G401.6 (cell line): ENCODE results near the gene SRCIN1.

Source experiments
- FAIRE-seq: peaks from 2 replicates; lab custom pipeline; 2012; peaks lifted over from hg19 to GRCh38; lab: Jason Lieb, UNC

SRCIN1 gene

DNA sequence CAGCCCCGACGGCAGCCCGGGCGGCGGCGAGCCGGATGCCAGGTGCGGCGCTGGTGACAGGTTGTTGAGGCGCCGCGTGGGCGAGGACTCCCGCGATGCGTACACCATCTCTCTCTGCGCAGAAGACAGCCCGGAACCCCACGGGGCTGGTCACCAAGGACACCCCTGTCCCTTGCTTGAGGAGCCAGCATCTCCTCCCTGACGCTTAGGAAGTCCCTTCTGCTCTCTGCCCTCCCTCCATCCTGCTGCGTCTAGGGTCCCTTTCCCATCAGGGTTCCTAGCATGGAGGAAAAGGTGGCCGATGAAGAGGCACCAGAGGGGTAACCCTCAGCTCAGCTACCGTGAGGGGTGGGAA is 43.6 kb downstream of the SRCIN1 start:
- no peak for FAIRE-seq

DNA sequence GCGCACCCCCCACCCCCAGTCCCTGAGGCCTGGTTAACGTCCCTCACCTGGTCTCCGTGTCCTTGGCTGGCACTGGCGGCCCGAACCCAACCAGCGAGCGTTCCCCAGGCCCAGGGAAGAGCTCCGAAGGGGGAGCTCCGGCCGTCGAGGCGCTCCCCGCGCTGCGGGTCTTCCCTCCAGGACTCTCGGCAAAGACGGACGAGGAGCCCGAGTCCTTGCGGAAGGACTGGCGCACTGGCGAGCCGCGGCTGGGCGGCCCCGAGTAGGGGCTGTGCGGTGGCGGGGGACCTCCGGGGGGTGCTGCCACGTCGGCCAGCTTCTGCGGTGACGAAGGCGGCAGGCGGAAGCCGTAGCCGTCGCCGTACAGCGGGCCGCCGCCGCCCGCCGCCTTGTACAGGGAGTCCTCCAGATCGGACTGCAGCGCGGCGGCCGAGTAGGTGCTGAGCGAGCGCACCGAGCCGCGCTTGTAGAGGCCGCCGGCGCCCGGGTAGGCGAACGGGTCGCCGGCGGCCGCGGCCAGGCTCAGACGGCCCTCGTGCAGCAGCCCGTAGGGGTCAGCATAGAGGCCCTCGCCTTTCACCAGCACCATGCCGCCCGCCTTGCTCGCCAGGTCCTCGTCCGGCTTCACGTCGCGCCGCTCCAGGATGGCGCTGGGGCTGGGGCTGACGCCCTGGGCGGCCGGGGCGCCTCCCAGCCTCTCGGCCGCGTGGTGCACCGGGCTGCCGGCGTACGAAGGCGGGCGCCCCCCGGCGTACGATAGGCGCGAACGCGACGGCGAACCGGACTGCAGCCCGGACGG is 44.1 kb downstream of the SRCIN1 start:
- no peak for FAIRE-seq

DNA sequence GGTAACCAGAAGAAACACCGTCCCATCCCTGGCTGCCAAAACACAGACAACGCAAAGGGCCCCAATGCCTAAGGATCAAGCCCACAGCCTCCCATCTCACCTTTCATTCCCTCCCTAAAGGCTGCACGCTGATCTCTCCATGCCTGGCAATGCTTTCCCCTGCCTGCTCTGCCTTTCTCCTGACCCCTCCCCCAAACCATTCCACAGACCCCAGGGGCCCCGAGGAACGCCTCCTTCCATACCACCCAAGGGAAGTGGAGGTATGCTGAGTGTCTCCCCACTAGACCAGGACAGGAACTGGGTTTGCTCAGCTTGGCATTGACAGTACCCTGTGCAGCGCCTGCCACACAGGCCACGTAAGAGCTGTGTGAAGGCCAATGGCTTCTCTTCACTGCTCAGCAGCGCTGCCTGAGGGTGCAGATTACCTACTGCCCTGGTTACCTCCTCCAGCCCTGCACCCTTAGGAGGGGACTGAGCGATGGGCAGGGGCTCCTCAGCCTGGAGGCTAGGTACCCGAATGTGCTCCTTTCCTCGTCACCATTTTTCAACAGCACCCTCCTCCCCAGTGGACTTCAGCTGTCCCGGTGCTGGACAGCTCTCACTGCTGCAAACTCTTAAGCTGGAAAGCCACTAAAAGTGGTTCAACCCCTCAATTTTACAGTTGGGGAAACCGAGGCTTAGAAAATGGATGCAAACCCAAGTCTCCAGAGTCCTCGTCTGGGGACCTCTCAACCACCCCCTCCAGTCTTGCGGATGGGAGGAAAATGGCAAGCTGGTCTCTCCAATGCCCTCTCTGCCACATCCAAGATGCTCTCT is 45.0 kb downstream of the SRCIN1 start:
- no peak for FAIRE-seq

DNA sequence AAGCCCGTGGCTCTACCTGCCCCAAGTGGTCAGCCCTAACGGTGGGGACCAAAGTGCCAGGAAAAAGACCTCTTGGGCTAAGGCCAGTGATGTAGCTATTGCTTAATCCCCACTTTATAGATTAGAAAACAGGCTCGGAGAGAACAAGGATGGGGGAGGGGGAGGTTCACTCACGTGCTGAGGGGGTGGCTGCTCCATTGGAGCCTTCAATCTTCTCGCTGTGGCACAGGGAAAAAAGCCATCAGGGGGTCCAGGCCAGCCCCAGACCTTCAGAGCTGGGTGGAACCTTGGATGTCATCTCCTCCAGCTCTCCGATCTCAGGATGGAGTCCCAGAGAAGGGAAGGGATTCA is 45.9 kb downstream of the SRCIN1 start:
- FAIRE-seq: no peak

DNA sequence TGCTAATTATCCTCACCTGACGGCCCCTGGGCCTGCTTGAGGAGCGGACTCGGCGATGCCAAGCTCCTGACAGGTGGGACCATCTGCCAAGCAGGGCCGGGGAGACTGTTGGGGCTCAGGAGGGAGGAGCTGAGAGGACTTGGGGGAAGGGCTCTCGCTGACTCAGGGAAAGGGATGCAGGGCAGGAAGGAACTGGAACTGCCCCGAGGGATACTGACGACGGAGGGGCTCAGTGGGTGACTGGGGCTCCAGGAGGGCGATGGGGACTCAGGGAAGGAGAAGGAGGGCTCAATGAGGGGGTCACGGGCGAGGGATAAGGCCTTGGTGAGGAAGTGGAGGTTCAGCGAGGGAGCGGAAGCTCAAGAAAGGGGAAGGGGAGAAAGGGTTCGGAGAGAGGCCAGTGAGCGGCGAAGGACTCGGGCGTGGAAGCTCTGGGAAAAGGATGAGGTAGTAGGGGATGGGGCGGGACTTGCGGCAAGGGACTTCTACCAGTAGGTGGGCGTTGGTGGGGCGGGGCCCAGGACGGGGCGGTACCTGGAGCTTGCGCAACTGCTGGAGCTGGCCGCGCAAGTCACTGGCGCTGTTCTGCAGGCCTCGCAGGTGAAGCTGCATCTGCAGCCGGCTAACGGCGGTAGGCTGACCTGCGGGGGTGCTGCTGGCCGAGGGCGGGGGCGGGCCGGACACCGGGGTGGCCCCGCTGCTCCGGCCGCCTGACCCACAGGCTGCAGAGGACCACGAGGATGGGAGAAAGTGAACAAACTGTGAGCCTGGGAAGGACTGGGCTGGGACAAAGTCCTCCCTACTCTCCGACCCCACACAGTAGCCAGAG is 46.5 kb downstream of the SRCIN1 start:
- no peak for FAIRE-seq

DNA sequence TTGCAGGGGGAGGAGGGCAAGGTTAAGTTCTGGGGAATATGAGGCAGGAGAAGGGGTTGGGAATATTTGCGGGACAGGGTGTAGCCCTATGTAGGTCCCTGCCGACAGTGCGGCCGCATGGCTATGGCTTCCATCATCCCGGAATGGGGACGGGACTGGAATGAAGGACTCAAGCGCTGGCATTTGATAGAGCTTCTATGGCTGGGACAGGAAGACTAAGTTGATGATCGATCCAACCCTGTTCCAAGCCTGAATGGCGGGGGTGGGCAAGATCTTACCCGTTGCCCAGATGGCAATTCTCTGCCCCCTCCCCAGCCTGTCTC is 47.1 kb downstream of the SRCIN1 start:
- FAIRE-seq: no peak

DNA sequence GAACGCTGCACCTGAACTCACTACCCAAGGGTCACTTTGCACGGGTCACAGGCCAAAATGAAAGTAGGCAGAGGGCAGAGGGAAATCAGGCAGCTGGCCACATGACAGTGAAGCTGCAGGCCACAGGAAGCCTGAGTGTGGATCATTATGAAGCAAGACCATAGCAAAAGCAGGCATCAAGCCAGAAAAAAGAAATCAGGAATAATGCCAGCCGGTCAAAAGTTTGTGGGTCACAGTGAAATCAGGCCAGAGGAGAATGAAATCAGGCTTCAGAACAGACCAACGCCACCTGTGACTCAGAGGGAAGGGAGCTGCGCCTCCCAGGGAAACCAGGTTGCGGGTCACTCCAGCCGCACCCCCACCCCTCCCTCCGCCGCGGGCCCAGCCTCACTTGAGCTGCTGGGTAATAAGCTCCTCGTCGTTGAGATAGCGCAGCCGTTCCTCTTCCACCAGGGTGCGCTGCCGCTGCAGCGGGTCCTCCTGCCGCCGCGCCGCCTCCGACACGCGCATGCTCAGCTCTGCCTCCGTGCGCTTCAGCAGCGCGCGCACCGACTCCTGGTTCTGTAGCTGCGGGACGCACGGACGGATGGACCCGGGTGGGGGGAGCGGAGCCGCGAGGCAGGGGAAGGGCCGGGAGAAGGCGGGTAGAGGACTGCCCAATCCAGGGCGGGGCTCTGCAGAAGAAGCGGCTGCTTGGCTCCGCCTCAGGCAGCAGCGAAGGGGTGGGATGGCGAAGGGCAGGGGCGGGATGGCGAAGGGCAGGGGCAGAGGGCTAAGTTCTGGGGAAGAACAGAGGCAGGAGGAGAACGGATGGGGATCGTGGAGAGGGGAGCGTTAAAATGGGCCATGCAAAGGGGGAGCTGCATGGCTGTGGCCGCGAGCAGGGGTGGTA is 47.7 kb downstream of the SRCIN1 start:
- FAIRE-seq: no peak

DNA sequence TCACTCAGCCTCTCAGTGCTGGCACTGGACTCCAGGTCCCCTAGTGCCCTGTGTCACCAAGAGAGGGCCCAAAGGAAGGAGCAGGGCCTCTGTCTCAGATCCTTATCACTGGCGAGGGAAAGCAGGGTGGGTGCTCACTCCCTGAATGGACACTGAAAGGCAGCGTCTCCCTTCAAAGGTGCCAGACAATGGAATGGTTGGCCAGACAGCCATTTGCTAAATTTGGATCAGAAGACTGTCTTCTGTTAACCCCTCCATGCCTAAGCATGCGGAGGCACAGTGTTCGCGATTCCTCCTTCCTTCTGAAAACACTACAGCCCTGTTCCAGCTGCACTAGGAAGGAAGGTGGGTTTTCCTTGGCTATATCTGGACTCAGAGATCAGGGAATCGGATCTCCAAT is 48.4 kb downstream of the SRCIN1 start:
- FAIRE-seq: no peak

DNA sequence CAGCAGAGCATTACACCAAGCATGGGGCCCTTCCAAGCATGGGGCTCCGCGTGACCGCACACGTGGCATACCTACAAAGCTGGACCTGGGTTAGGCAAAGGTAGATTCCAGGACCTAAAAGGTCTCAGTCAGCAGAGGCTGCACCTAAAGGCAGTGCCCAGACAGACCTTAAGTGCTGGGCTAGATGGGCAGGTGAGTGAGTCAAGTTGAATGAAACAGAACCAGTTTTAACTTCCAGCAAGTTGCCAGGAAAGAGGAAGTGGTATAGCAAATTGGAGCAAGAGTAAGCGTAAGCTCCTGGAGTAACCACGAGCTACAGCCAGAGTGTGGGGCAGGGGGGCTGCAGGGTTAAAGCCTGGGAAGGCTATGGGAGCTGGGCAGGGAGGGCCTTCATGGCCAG is 49.5 kb downstream of the SRCIN1 start:
- FAIRE-seq: no peak

DNA sequence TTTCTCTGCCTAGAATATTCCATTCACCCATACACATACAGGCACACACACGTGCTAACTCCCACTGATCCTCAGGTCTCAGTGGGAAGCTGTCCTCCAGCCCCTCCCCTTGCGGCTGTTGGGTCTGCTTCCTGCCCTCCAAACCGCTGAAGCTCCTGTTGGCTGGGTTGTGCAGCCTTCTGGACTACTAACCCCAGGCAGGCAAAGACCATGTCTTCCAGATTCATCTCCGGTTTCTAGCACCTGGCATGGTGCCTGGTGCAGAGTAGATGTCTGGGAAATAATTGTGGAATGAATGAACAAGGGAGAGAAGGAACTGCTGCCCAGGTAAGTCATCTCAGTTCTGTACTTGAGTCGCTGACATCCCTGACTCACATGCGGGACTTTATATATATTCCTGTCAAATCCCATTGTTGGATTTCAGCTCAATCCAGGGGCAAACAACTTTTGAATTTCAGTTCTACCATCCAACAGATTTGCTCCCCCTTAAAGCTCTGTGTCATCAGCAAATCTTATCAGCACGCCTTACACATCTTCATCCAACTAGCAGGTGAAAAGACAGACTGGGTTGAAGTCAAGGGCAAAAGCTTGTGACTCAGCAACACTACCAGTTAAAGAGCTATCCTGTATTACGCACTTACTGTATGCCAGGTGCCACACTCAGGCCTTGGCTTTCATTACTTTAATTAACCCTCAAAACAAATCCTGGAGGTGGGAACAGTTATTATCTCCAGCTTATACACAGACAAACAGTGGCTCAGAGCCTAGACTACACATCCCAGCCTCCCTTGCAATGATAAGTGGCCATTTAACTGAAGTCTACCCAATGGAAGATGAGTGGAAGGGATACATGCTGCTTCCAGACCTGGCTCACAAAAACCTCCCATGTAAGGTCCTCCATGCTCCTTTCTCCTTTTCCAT is 51.1 kb downstream of the SRCIN1 start:
- FAIRE-seq: no peak

DNA sequence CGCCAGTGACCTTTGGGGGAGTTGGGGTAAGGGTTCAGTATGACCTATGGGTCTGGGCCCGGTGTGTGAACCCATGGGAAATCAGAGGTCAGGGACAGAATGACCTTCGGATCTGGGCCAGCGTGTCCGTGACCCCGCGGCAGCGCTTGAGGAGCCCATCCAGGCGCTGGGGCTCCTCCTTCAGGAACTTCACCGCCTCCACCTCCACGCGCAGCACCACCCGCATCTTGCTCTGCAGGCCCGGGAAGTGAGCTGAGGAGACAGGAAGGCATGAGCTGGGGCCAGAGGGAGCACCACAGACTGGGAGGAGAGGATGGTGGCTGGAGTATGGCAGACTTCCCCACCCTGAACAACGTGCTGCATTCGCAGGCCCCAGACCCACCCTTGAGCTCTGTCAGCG is 53.4 kb downstream of the SRCIN1 start:
- no peak for FAIRE-seq

DNA sequence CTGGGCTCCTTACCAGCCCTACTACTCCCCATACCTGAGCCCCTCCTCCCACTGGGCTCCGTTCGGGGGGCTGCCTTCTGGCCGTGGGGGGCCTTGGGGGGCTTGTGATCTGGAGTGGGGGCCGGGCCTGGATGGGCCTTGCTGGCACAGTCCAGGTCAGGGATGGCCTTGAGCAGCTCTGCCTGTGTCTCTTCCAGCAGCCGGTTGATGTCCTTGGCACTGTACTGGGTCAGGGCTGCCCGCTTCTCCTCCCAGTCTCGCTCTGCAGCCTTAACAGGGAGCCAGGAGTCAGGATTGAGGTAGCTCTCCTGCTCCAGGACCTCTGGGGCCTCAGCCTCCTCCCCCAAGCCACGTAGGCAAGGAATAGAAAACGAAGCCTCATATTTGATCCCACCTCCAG is 54.6 kb downstream of the SRCIN1 start:
- no peak for FAIRE-seq

DNA sequence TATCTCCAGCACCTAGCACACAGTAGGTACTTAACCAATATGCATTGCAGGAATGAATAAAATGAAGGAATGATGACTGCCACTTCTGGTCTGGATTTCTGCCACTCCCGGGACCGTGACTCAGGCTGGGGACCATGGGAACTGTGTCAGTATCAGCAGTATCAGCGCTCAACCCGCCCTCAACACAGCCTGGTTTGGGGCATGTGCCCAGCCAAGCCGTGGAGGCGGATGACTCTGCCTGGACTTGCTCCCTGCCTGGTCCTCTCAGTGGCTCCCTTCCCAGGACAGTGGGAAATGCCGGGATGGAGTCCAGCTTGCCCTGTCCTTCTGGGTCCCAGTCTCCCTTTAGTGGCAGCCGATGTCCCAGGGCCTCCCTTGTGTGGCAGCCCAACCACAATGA is 55.1 kb downstream of the SRCIN1 start:
- FAIRE-seq: no peak

DNA sequence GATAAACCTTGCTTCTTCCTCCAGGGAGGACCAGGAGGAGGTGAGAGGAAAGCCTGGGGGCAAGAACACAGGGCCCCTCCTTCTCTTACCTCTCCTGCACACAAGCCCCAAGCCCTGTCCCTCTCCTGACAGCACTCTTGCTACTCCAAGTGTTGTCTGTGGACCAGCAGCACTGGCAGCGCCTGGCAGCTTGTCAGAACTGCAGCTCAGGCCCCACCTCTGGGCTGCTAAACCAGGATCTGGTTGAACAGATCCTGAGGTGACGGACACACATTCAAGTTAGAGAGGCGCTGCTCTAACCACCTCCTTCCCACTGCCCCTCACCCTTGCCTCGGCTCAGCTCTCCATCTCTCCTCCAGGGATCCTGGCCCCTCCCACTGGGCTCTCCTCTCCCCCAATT is 56.5 kb downstream of the SRCIN1 start:
- no peak for FAIRE-seq

DNA sequence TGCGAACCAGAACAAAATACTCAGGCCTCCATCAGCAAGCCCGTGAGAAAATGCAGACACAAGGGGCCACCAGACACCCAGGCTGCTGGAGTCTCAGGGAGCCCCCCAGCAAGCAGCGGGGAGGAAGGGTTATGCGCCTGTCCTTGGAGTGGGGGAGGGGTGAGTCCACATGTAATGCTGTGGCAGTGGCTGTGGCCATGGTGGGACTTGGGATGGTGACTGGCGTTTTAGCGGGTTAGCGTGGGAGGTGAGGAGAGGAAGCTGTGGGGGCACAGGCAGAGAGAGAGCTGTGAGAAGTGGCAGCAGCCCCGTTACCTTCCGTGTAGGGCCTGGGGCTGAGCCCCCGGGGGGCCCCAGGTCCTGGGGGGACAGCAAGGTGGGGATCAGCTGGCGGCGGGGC is 58.3 kb downstream of the SRCIN1 start:
- FAIRE-seq: no peak

DNA sequence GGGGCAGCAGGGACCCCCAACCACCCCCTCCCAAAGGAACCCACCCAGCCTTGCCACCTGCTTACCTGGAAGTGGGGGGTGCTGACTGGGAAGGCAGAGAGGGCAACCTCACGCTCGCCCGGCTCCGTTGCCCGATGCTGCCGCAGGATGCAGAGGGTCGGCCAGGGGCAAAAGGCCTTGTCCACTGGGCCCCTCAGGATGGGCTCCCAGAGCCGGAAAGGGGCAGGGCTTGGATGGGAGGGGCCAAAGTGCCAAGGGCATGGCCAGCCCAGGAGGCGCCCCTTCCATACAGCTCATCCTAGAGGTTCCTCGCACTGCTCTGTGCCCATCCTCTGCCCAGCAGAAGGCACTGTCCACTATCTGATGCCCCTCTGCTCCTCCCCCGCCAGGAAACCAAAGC is 59.4 kb downstream of the SRCIN1 start:
- no peak for FAIRE-seq

DNA sequence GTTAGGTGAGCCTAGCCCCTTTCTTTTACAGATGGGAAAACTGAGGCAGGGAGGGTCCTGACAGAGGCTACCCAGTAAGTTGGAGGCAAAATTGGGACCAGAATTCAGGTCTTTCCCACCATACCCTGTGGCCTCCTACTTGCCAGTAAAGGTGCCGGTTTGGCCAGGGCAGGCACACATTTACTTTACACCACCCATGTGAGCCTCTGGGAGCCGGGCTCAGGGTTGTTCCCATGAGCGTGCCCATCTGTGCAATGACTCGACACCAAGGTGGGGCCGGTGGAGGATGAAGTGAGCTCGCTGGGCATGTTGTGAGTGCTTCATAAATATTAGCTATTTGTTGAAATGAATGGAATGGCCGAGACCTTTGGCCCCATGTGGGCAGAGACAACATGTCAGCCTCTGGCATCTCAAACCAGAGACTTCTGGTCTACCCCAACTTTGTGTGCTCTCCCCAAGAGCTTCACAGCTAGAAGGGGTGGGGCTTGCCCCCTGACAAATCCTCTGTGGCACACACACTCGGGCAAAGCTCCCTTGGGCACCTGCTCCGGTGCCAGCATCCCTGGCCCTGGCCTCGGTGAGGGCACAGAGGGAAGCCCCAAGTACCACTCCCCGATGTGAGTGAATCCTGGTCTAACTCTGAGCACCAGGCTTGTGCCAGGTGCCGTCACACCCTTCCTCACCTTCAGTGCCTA is 60.1 kb downstream of the SRCIN1 start:
- FAIRE-seq: no peak

DNA sequence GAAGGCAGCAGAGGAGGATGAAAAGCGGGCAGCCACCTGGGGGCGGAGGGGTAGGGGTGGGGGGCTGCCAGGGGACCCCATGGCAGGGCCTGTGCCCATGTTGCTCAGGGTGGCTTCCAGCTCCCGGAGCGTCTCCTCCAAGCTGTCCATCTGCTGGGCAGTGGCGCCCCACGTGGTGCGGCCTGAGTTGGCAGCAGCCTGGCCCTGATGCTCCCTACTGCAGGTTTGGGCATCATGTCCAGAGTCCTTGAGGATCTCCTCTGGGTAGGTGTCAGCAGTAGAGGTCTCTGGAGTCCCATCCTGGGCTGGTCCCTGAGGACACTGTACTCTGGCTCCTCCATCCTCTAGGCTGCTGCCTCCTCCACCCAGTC is 60.9 kb downstream of the SRCIN1 start:
- no peak for FAIRE-seq

DNA sequence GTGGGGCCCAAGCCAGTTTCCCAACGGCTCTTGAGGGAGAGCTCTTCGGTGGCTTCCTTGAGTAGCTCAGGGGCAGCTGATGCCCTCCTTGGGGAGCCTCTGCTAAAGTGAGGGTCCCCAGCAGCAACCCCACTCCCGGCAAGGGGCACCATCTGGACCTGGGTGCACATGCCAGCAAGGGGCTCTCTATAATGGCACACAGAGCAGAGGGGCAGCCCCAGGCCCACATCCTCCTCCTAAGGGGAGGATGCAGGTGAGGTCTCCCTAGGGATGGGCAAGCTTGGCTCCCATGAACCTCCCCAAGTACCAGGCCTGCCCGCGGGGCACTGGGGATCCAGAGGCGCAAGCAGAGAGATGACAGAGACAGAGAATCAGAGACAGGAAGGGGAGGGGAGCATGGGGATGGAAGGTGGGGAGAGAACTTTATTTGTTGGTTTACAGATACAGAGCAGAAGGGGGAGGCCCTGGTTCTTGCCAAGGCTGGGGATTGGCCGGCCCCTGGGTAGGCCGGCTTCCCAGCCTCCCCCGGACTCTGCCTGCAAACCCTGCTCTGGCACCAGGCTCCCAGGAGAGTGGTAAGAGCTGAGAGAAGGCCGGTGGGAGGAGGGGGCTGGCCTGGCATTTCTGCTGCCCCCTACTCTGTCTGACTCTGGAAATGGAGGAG is 61.4 kb downstream of the SRCIN1 start:
- no peak for FAIRE-seq
